ENCODE measurements around the gene CAMK4. TPM values are rescaled to one million over a fixed set of nuclear protein-coding genes. Genes with fewer than 3 reads are reported as not detected.

The CAMK4 gene
- total and polyA plus RNA-seq, 9 of the 15 experiments (the other 6 are each of a cell fraction or from before 2014, with no cell fraction given) = 0.35 TPM; not detected in 8

DNA sequence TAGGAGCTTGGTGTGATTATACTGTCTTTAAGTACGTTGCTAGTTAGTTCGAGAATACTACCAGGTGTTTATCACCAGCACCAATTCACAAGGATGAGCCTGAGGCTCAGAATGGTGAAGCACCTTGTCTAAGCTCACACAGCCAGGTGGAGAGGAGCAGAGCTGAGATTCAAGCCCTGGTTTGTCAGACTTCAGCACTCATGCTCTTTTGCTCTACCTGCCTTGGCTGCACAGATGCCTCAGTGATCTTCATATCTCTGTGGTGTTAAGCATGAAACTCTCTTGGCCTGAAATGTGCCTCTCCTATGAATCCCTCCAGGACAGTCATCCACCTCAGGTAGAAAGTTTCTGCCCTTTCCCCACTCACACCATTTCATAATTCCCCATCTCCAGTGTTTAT is 12.2 kb downstream of the CAMK4 start (continued):
- no peak for TF ChIP-seq KAT7 (CRISPR knock-in tag; IDR thresholded peaks at IDR 0.05; ENCODE audit: borderline replicate concordance)
- TF ChIP-seq KHSRP (IDR thresholded peaks at IDR 0.05) = no peak
- TF ChIP-seq, protein P1, sequence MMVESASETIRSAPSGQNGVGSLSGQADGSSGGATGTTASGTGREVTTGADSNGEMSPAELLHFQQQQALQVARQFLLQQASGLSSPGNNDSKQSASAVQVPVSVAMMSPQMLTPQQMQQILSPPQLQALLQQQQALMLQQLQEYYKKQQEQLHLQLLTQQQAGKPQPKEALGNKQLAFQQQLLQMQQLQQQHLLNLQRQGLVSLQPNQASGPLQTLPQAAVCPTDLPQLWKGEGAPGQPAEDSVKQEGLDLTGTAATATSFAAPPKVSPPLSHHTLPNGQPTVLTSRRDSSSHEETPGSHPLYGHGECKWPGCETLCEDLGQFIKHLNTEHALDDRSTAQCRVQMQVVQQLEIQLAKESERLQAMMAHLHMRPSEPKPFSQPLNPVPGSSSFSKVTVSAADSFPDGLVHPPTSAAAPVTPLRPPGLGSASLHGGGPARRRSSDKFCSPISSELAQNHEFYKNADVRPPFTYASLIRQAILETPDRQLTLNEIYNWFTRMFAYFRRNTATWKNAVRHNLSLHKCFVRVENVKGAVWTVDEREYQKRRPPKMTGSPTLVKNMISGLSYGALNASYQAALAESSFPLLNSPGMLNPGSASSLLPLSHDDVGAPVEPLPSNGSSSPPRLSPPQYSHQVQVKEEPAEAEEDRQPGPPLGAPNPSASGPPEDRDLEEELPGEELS (CRISPR knock-in tag; IDR thresholded peaks at IDR 0.05; ENCODE audit: borderline replicate concordance) = no peak
- no peak for TF ChIP-seq SRSF9 (IDR thresholded peaks at IDR 0.05; ENCODE audit: borderline replicate concordance, low read depth, low read length)
- TF ChIP-seq POLR3A (IDR thresholded peaks at IDR 0.05; ENCODE audit: borderline replicate concordance, extremely low read depth, insufficient read depth, insufficient read length) = no peak
- TF ChIP-seq, protein P2, sequence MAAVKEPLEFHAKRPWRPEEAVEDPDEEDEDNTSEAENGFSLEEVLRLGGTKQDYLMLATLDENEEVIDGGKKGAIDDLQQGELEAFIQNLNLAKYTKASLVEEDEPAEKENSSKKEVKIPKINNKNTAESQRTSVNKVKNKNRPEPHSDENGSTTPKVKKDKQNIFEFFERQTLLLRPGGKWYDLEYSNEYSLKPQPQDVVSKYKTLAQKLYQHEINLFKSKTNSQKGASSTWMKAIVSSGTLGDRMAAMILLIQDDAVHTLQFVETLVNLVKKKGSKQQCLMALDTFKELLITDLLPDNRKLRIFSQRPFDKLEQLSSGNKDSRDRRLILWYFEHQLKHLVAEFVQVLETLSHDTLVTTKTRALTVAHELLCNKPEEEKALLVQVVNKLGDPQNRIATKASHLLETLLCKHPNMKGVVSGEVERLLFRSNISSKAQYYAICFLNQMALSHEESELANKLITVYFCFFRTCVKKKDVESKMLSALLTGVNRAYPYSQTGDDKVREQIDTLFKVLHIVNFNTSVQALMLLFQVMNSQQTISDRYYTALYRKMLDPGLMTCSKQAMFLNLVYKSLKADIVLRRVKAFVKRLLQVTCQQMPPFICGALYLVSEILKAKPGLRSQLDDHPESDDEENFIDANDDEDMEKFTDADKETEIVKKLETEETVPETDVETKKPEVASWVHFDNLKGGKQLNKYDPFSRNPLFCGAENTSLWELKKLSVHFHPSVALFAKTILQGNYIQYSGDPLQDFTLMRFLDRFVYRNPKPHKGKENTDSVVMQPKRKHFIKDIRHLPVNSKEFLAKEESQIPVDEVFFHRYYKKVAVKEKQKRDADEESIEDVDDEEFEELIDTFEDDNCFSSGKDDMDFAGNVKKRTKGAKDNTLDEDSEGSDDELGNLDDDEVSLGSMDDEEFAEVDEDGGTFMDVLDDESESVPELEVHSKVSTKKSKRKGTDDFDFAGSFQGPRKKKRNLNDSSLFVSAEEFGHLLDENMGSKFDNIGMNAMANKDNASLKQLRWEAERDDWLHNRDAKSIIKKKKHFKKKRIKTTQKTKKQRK (IDR thresholded peaks at IDR 0.05; ENCODE audit: borderline replicate concordance, low read depth, low read length) = no peak
- TF ChIP-seq CTBP1 (IDR thresholded peaks at IDR 0.05; ENCODE audit: borderline replicate concordance) = no peak
- no peak for TF ChIP-seq TARDBP (IDR thresholded peaks at IDR 0.05)
- no peak for TF ChIP-seq ZNF785 (CRISPR knock-in tag; IDR thresholded peaks at IDR 0.05)
- no peak for TF ChIP-seq CCAR2 (IDR thresholded peaks at IDR 0.05; ENCODE audit: low read depth, low read length)
- TF ChIP-seq TFAM (CRISPR knock-in tag; conservative IDR thresholded peaks at IDR 0.05) = no peak
